ENCODE results near the gene NME7.
"Not testable (repeated sequence)": the region's sequence is repeated elsewhere in the genome, so short reads cannot be mapped to it uniquely, and the experiment has no call there.

The NME7 gene

DNA sequence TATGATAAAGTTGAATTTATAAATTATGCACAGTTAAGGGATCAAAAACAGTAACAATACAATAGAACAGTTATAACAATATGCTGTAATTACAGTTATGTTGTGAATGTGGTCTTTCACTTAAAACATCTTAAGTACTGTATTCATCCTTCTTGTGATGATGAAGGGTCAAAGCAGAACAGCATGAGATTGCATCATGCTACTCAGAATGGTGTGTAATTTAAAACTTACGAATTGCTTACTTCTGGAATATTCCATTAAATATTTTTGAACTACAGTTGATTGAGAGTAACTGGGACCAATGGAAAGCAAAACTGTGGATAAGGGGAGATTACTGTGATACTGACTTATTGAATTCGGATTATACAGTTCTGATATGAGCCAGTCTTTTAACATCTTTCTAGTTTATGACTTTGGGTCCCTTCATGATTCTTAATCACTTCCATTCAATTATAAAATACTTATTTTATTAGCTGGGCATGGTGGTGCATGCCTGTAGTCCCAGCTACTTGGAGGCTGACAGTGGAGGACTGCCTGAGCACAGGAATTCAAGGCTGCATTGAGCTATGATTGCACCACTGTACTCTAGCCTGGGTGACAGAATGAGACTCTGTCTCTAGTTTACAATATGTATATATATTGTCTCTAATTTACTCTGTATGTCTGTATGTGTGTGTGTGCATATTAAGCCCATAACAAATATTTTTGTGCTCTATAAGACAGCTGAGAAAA lies 217.9 kb downstream of the NME7 start:
- DNase-seq = no peak

DNA sequence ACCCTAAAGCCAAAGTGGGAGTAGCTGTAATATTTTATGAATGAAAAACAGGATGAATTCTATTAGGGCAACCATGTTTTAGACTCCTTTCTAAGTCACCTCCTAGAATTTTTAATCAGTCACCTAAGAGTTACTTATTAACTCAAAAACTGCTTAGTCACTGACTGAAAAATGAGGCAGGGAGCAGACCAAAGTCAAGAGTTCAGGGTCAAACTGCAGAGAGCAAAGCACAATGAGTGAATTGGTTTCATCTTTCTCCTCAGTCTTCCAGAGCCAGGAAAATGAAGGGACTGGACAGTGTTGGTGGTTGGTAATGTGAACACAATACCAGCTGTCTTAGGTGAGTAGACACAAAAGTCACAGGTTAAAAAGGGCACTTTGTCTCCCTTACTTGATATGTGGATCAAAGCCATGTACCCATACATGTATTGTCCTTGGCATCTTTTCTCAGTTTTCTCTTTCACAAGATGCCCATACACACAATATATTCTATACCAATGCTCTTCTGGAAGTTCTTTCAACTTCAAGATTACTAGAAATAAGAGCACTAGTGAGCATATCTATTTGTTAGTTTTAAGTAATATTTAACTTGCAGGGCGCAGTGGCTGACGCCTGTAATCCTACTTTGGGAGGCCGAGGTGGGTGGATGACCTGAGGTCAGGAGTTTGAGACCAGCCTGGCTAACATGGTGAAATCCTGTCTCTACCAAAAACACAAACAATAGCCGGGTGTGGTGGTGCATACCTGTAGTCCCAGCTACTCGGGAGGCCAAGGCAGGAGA lies 218.9 kb downstream of the NME7 start:
- no peak for DNase-seq

DNA sequence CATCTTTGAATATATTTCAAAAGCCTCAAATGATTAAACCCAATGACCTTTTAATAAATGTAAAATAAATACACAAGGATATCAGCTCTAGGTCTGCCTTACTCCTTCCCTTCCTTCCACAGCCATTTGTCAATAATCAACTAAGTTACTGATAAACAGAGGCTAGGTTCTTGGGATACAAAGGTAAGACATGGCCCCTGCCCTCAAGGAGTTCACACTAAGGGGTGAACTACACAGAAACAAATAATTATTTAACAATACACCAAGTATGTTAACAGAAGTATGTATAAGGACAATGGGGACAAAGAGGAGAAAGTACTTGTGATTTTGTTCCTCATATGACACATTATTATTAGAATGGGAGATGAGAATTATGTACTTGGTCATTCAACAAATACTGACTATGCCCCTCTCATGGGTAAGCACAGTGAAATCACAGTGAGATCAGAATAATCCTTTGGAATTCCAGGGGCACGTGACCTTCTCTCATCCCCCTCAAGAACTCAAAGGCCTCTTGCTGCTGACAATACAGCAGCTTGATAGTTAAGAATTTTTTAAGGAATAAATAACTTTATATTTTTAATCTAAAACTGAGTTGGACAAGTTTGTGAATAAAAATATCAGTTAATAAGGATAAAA lies 220.9 kb downstream of the NME7 start:
- no peak for DNase-seq

DNA sequence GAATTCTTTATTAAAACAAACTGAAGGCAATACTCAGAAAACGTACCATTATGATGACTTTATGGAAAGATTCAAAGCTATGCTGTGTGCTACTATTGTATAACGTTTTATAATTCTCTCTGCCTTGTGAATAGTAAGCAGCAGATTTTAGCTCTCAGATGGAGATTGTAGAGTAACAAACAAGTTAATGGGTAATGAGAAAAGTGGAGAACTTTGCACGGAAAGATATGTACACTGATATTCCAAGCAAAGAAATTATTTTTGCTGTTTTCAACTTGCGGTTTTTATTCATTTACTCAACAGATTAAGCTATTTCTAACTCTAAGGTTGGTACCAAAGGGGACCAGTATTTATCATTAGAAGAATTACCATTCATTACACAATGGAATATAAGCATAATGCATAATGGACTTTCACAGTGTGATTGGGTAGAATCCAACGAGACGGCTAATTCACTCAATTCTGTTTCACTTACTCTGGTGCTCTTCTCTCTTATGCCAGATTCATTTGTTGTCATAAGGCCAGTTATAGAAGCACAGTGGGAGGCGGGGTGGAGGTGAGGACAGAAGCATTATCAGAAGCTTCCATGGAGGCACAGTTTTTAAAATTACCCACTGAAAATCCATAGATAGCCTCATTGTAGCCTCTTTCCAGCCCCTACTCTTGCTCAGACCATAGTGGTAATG lies 222.5 kb downstream of the NME7 start:
- no peak for DNase-seq

DNA sequence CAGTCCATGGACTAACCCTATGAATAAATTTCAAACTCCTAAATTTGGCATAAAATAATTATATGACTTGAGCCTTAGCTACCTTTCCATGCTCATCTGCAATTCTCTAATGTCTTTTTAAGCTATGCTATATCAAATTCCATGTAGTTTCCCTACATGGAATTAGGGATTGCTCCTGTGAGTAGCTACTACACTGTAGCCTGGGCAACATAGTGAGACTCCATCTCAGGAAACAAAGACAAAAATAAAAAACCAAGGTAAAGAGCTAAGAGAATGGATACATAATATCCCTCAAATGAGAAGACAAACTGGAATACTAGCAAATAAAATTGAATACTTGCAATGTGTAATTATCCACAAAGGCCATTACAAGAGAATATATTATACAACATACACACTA lies 223.6 kb downstream of the NME7 start:
- no peak for DNase-seq

DNA sequence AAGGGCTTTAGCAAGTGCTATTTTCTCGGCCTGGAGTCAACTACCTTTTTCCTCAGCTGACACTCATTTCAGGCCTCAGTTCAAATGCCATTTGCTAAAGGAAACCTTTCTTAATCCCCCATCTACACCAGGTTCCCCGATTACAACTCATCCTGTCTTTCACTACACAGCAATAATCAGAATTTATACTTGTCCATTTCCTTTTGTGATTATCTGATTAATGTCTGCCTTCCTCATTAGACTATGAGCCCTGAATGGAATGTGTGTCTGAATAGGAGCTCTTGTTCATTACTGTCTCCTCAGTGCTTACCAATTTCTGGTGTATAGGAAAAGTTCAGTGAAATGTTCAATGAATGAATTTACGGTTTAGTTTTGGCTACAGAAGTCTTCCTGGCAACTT lies 224.3 kb downstream of the NME7 start:
- no peak for DNase-seq

DNA sequence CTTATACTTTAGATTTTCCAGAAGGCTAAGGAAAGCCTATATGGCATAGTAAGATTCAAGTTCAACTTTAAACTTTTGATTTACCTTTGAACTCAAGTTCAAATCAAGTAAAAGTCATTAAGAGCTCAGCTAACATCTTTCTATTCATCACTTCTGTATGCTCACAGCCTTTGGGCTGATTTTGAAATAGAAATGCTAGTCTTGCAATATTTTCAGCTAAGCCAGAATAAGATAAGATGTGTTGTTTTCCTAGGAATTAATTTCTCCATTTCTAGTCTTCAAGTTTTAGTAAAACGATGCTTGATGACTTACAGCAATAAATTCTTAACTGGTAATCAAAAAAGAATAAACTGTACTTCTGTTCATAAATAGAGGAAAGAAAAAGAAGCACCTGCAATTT lies 225.5 kb downstream of the NME7 start:
- no peak for DNase-seq

DNA sequence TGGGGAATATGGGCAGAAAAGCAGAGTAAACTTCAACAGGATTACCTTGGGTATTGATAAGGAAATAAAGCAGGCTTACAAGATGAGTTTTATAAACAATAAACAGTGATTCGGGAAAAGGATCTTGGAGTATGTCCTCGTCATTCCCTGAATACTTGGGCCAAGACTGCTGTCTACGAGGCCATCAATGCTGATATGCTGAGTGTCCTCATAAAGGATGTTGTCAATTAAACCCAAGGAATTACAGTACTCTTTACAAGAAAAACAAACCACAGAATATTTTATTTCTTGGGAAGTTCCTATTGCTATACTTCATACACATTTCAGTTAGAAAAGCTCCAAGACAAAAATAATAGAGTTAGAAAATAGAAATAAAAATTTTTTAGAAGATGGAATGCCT lies 226.2 kb downstream of the NME7 start:
- DNase-seq = no peak

DNA sequence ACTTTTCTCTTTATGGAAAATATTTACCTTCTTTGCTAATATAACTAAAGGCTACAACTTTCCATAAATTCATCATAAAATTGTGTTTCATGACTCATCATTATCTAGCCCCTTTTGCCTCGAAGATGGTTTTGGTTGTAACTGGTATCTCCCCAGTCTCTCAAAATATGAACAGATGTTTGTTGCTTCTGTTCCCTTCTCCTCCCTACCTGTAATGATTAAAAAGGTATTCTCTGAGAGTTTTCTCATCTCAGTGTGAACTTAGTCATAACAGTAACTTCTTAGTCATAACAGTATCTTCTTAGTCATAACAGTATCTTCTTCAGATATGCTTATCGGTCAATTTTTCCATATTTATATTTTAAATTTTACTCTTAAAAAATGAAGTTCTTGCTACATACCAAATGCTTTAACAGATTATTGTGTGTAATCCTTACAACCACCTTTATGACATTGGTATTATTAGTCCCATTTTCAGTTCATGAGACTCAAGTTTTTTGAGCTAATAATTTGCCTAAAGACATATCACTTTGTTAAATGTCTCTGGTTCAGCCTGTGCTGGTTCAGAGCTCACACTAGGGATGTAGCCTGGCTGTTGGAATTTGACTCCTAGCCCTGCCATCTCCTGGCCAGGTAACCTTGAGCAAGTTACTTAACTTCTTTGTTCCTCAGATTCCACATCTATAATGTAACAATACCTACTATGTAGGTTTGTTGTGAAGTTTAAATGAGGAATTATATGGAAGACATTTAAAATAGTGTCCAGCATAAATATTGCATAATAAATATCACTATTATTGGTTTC lies 228.5 kb downstream of the NME7 start:
- DNase-seq = no peak

DNA sequence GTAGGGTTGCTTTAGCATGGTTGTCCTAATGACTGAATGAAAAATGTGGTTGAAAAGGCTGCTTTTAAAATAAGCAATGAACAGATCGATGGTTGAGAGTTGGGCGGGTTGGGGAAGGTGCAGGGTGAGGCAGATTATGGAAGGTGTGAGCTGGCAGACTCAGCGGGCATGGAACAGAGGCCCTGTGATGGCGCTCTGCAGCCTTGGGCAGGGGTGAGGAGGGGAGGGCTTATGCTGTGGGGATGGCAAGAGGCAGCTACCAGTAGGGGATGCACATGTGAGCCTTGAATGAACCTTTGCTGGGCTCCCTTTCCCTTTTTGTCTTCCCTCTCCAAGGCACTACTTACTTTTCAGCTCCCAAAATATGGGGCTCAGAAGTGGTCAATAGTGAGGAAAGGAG lies 230.2 kb downstream of the NME7 start:
- DNase-seq = no peak

DNA sequence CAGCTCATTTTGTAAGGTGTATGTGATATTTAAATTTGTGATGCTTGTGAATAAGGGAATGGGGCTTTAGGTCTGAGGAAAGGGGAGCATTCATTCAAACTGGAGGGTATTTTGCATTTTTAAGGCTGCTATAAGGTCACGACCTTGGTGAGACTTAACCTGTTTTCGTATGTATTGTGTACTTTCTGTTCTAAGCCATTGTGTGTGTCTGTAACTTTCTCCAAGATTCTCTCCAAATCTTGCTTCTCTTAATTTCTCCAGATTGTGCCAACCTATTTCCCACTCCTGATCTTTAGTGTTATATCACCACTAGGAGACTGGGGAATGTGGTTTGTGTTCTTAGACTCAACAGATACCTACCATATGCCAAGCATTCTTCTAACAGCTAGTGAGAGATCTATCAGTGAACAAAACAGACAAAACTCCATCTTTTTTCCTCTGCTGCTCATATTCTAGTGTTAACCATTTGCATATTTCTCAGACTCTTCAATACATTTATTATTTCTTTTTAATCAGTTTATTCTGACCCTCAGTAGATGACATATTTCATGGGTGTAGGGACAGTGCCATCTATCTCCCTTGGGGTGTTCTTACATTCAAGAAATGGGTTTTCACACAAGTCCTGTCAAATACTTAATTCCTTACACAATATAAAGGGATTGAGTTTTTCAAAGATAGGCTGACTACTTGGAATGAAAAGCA lies 233.6 kb downstream of the NME7 start:
- no peak for DNase-seq

DNA sequence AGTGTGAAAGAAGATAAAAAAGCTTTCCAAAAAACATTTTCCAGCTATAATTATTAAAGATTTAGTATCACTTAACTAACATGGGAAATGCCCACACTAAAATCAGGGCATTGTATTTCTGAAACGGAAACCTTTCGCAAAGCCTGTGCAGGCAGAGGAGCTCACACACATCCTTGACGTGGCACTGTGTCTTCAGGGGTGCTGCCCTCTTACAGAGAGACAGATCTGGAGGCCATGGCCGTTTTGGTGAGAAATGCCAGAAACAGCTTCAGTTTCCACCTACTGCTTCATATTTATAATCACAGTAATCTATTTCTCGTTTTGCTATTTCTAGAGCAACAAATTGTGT lies 234.4 kb downstream of the NME7 start:
- DNase-seq = no peak

DNA sequence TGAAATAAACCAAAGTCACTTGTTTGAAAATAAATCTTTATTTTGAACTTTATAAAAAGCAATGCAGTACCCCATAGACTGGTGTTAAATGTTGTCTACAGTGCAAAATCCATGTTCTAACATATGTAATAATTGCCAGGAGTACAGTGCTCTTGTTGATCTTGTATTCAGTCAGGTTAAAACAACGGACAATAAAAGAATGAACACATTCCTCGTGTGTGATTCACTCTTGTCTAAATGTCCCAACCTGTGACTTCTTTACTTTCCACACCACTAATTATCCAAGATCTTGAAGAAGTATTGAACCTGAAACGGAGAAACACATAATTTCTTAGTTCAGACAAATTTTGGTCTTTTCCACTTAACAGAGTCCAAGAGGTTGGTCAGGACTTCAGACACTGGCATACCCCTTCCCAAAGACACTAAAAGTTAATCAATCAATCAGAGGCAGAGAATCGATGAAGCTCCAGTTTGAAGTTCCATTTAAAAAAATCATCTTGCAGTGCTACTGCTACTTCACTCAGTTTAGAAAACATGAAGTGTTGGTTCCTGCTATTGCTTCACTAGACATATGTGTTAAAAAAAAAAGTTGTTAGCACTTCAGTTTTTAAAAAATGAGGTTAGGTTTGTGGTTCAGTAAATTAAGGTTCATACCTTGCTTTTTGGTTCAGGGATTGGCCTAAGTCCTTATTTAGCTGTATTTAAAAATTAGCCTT lies 234.9 kb downstream of the NME7 start:
- DNase-seq = no peak

DNA sequence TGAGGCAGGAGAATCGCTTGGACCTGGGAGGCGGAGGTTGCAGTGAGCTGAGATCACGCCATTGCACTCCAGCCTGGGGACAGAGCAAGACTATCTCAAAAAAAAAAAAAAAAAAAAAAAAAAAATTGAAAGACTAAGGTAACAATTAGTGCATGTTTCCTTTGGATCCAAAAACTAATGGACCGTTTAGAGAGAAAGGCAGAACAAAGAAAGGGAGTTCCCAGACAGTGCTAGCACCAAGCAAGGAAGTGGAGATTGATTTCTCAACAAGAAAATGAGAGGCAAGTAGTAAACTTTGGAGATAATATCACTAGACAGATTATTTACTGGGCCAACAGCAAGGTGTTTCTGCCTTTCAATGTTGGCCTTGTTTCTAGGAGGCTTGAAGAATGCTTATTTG lies 236.9 kb downstream of the NME7 start:
- DNase-seq = no peak

DNA sequence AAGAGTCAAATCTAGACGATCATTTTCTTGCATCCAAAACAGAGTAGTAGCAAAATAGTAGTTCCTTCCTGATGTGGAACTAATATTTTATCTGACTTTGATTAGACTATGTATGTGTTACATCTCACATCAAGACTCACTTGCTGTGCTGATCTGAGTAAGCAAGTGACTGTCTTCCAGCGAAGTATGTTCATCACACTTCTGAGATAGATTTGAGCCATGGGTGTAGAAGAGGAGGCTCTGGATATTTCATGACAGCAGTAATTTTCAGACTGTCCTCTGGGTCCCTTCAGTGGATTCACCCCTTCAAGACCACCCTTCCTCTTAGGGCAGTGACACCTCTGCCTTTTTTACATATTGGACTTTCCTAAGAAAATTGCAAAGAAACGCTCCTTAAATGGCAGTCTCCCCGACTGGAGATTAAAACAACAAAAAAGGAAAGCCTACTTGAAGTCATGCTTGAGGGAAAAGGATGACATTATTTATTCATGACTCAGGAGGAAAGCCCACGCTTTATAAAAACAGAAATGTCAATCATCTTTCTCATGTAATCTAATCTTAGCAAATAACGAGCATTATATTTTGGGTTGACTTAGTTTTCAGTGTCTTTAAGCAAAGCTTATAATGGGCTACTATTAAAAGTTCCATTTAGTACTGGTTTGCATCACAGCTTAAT lies 238.3 kb downstream of the NME7 start:
- DNase-seq = no peak

DNA sequence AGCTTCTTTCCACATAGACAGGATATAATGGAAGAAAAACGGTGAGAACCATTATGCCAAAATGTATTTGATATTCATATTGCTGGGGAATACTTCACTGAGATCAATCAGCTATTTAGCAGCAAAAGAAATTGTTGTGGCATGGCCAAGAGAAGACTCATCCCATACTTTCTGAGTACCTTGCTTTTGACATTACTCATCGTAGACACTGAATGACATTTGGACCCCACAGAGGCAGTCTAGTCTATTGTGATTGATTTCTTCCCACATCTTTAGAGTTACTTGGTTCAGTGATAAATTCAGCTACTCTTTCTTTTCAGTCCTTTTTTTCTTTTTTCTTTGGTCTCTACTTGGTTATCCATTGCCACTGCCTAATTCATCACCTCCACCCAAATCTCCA lies 239.0 kb downstream of the NME7 start:
- no peak for DNase-seq

DNA sequence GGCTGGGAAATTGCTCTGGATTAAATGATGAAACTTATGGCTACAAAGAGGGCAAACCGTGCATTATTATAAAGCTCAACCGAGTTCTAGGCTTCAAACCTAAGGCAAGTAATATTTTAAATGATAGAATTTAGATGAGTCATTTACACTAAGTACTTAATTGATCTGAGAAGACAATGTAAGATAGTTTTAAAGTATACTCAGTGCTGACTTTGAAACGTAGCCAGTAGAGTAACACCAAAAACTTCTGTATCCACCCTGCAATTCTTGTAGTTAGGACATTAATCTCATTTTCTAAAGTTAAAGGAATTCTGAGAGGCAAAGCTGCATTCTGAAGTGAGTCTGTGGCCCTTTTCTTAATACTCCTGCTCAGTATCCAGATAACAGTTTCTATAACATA lies 240.3 kb downstream of the NME7 start:
- no peak for DNase-seq

DNA sequence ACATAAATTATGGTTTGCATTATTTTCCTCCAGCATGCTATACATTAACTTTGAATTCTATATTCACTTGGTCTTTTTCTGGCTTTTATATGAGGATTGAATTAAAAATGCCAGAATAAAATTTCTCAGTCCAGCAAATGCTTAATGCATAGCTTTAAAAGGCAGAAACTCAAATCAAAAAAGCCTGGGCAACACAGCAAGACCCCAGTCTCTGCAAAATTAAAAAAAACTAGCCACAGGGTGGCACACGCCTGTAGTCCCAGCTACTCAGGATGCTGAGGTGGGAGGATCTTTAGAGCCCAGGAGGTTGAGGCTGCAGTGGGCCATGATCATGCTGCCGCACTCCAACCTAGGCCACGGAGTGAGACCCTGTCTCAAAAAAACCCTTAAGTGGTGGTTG lies 241.3 kb downstream of the NME7 start:
- DNase-seq = no peak

DNA sequence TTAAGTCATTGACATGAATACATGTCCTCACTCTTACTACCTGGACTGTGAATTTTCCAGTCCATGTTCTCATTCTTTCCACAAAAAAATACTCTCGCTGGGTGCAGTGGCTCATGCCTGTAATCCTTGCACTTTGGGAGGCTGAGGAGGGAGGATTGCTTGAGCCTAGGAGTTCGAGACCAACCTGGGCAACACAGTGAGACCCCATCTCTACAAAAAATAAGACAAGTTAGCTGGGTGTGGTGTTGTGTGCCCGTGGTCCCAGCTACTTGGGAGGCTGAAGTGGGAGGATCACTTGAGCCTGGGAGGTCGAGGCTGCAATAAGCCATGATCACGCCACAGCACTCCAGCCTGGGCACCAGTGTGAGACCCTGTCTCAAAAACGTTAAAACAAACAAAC lies 242.0 kb downstream of the NME7 start:
- DNase-seq = not testable (repeated sequence)

DNA sequence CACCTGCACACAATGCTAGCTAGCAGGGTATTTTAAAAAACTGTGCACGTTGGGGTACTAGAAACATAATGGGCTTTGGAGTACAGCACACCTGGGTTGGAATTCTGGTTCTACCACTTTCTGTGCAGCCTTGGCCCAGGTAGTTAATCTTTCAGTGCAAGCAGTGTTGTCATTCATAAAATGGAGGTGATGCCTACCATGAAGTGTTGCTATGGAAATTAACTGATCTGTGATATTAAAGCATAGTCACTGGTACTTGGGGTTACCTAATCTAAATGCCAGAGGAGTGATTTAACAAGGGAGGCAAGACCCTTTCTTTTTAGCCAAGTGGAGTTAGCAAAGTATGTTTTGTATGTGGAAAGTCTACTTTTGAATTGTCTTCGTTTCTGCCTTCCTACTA lies 243.1 kb downstream of the NME7 start:
- no peak for DNase-seq

DNA sequence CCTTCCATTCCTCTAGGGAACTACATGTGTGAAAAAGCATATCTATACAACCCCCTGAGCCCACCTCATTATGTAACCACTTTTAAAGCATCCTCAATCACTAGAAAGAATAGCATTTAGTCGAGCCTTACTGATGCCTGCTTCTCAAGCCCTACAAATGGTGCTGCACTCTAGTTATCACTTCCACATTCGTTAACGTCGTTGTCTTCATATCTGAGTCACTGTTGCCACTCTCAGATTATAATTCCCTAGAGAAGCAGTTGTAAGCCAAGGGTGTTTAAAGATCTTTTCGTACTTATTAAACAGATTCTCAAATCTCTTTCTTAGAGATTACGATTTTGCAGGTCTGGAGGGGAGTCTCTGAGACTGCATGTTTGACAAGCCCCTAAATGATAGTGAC lies 244.6 kb downstream of the NME7 start:
- DNase-seq = no peak

Measured in stimulated activated naive CD4-positive, alpha-beta T cell treated with Interleukin-2 at 50 U/mL for 16 hours (primary cell).